Right atrium auricular region (tissue), 2 donors: ENCODE measurements around the gene LHPP. TPM values are rescaled to one million over a fixed set of nuclear protein-coding genes. Genes with fewer than 3 reads are reported as not detected.
A peak's percentile ranks its signal among the peaks of the same experiment; 100 is the strongest.
"Not testable (repeated sequence)": the region's sequence is repeated elsewhere in the genome, so short reads cannot be mapped to it uniquely, and the experiment has no call there.

ENCODE experiments used
- DNase-seq: peaks from one replicate; pipeline ENCODE4 v3.0.0-alpha.2; 2019; ENCODE audit warnings: low spot score
- H3K27ac ChIP-seq, 2 donors: fragments of 200-600 bp; sonication (generic); 1 replicate in 1 of 2; 2 replicates in 1 of 2; pipeline ENCODE4 v1.5.1; 2016 to 2019
- H3K27me3 ChIP-seq, 2 donors: fragments of 200-600 bp; sonication (generic); one replicate each; pipeline versions ENCODE4 v1.5.1 to v1.6.0; 2017 to 2019
- H3K36me3 ChIP-seq: fragments of 200-600 bp; sonication (generic); one replicate; pipeline ENCODE4 v1.5.1; 2016
- H3K4me1 ChIP-seq, 2 donors: fragments of 200-600 bp; sonication (generic); one replicate each; pipeline versions ENCODE4 v1.5.1 to v1.6.0; 2017 to 2019
- H3K4me3 ChIP-seq, 2 donors: fragments of 200-600 bp; sonication (generic); 1 replicate in 1 of 2; 2 replicates in 1 of 2; pipeline ENCODE4 v1.5.1; 2017 to 2019; ENCODE audit warnings: mild to moderate bottlenecking in 1 of 2, moderate library complexity in 1 of 2
- H3K9me3 ChIP-seq, 2 donors: fragments of 200-600 bp; sonication (generic); one replicate each; pipeline ENCODE4 v1.5.1; 2019
- CTCF ChIP-seq, 2 donors: fragments of 200-600 bp; sonication (generic); IDR thresholded peaks; one replicate each; pipeline ENCODE4 v1.5.1; 2019; ENCODE audit warnings: antibody characterized with exemption in 2 of 2
- total RNA-seq, 2 donors: library from RNA; depleted of rRNA; stranded (reverse); fragments of >200 nt; gene quantifications; one replicate each; pipeline ENCODE4 v1.1.0, GENCODE V29; 2016

The LHPP gene
- total RNA-seq, 2 donors from 2014 or later = 10.3 to 23.7 TPM

- Histone ChIP-seq H3K27me3 (no peaks in the 10 kb centered on the region), H3K36me3 (no peaks in the 10 kb centered on the region), H3K27ac (no peak overlapping the region), H3K4me1 (no peaks in the 10 kb centered on the region), H3K4me3 (no peak overlapping the region), H3K9me3 (no peaks in the 10 kb centered on the region)
- TF ChIP-seq CTCF (IDR thresholded peaks at IDR 0.05) = no peak
- no peak for DNase-seq
Measured at GRCh38 chr10:124436191-124436638, 25.4 kb upstream of the LHPP start.

GRCh38 chr10:124441694-124442093, 19.9 kb upstream of the LHPP start:
- not testable (repeated sequence) for H3K36me3 ChIP-seq, H3K4me1 ChIP-seq, DNase-seq, H3K9me3 ChIP-seq, H3K27ac ChIP-seq, H3K4me3 ChIP-seq, H3K27me3 ChIP-seq

DNA sequence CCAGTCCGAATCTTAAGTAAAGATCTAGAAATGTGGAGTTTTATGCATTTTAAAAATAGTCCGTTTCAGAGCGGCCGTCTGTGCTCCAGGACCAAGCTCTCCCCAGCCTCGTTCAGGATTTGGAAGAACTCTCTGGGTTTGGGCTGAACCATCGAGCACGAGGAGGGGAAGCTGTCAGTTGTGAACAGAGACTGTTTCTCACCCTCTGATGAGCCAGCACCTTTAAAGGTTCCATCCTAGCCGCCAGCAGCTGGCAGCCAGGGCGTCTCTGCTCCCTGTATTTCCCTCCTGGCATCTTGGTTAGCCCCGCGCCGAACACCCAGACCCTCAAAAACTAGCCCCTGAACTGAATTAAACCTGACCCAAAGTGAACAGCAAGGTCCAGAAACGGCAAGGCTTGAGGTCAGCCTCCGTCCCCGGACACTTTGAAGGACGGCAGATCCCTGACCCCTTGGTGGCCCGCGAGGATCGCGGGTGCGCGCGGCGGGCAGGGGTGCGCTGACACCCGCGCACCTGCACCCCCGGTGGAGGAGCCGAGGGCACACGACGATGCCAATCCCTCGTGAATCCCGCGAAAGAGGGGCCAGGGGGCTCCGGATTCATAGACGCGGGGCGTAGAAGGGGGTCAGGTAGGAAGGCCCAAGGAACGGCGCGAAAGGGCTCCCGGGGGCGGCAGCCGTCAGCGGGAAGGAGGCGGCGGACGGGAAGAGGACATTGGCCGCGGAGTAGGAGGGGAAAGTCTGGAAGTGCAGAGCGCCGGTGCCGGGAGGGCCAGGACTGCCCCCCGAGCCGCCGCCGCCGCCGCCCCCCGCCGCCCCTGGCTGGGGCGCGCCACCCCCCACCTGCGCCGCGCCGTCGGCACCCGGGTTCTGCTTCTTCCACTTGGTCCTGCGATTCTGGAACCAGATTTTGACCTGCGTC, 14.5 kb upstream of the LHPP start:
- no peak for DNase-seq
- Histone ChIP-seq H3K27ac (no peak overlapping the region), H3K4me3 (peak overlapping the region in 1 of 2 donors; percentile 37), H3K36me3 (no peaks in the 10 kb centered on the region), H3K27me3 (peaks cover 22 to 27% of the 10 kb centered on the region in 2 donors), H3K9me3 (no peaks in the 10 kb centered on the region), H3K4me1 (peaks cover 0 to 32% of the 10 kb centered on the region in 2 donors)
- no peak for TF ChIP-seq CTCF (IDR thresholded peaks at IDR 0.05)

DNA sequence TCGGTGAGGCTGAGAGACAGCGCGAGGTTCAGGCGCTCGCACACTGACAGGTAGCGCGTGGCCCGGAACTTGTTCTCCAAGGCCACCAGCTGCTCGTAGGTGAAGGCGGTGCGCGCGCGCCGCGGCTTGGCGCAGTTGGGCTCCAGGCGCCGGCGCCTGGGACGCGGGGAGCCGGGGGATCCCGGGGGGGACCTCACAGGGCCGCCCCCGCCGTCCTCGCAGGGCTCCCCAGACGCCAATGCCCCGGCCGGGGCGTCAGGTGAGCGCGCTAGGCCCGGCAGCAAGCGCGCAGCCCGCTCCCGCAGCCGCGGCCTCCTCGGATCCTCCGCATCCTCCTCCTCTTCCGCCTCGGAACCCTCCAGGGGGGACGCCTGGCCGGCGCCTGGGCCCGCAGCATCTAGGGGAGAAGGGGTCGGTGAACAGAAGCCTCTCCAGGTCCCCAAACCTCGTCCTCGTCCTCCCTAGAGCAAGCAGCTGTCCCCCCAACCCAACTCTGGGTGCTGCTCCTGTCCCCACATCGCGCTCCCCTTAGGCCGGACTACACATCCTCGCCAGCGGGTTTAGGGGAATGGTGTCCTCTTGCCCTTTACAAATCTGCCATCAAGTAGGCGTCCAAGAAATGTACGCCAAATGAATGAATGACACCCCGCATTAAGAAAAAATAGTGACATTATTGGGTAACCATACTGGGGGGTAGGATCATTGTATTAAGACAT, 13.7 kb upstream of the LHPP start:
- no peaks in the 10 kb centered on the region for H3K36me3 ChIP-seq
- TF ChIP-seq CTCF (IDR thresholded peaks at IDR 0.05) = no peak
- no peaks in the 10 kb centered on the region for H3K9me3 ChIP-seq
- H3K27me3 ChIP-seq = peaks cover 22 to 27% of the 10 kb centered on the region in 2 donors
- H3K27ac ChIP-seq = no peak overlapping the region
- H3K4me1 ChIP-seq = peaks cover 0 to 32% of the 10 kb centered on the region in 2 donors
- no peak for DNase-seq
- peak overlapping the region in 1 of 2 donors; percentile 37 for H3K4me3 ChIP-seq

GRCh38 chr10:124448696-124449169, 12.9 kb upstream of the LHPP start:
- TF ChIP-seq CTCF (IDR thresholded peaks at IDR 0.05) = no peak
- H3K36me3 ChIP-seq = no peaks in the 10 kb centered on the region
- H3K27ac ChIP-seq = no peak overlapping the region
- peaks cover 22 to 27% of the 10 kb centered on the region in 2 donors for H3K27me3 ChIP-seq
- H3K4me3 ChIP-seq = no peak overlapping the region
- H3K9me3 ChIP-seq = no peaks in the 10 kb centered on the region
- no peak for DNase-seq
- peaks cover 0 to 32% of the 10 kb centered on the region in 2 donors for H3K4me1 ChIP-seq
